CD4-positive, alpha-beta T cell treated with Interleukin-4 for 1 hour (primary cell): ENCODE data around the gene HSD17B14.
"Not testable (repeated sequence)": the region's sequence is repeated elsewhere in the genome, so short reads cannot be mapped to it uniquely, and the experiment has no call there.

Experiments used
- DNase-seq, 2 donors: peaks; one replicate each; pipeline ENCODE4 v3.0.0-alpha.2; 2020 to 2022

Gene HSD17B14

DNA sequence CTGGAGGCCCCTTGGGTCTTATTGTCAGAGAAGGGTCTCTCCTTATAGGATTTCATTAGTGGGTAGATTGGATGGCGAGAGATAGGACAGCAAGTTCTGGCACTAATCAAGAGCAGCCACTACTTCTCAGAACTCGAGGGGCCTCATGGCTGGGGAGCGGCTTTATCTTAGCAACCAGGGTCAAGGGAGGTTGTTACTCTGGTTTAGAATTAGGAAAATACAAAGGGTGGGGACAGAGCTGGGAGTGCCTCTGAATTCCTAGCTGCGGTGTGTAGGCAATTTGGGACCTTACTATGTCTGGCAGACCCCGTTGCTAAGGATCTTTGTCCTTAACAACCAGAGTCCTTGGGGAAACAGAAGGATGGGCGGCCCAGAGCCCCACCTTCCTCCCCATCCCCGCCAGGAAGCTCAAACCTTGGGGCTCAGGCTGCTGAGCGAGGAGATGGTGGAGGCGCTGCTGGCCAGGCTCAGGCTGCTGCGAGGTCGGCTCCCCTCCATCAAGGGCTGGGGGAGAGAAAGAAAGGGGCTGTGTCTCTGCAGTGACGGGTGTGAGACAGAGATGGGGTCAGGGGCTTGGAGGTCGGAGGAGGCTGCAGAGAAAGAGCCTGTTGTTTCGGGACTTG lies 30.9 kb upstream of the HSD17B14 start:
- DNase-seq = no peak

GRCh38 chr19:48866692-48867091 lies 30.4 kb upstream of the HSD17B14 start:
- DNase-seq = no peak

- no peak for DNase-seq
Observed at GRCh38 chr19:48862827-48863226, 26.5 kb upstream of the HSD17B14 start.

DNA sequence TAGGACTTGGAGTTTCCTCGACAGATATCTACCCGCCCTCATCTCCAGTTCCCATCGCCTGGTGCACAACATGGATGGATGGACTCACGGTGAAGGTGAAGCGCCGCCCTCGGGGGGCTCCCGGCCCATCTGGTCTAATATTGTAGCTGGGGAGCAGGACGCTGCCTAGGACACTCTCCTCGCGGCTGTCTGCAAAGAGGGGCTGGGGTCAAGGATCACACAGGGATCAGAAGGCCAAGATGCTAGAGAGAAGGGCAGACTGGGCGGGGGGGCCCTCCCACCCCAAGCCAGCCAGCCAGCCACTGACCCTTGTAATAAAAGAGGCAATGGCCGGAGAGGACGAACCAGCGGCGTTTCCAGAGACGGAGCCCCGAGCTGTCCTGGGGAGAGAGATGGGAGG lies 25.0 kb upstream of the HSD17B14 start:
- no peak for DNase-seq

DNA sequence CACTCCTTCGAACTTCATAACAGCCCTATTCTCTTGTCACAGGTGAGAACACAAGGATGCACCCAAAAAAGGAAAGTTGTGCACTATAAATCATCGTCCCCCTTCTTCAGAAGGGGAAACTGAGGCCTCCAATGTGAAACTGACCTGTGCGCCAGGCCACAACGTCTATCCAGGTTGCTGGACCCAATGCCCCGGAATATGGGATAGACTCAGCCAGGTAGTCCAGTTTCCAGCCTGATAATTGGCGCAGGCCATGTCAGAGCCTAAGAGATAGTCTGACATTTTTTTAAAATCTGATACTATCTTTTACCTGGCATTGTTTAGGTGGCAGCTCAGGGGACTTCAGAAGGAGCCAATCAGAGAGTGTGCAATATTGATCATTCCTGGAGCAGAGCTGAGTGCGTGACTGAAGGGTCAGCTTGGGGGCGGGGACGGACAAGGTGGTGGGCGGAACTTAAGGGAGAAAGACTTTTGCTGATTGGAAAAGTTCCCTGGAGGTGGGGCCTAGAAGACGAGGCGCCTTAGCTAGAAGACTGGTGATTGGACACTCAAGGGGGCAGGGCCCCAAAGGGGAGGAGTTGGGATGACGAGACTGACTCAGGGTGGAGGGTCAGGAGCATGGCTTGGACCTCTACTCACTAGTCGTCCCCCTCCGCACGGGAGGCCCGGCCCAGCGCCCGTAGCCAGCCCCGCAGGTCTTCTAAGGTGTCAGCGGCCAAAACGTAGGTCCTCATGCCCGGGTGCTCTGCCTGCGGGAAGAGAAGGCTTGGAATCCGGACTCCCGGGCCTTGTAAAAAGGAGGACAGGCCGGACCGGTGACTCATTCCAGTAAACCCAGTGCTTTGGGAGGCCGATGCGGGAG lies 23.7 kb upstream of the HSD17B14 start:
- peak; percentile 26 to 57 for DNase-seq

- peak; percentile 89 to 90 for DNase-seq
Observed at GRCh38 chr19:48858984-48859710, 22.9 kb upstream of the HSD17B14 start.

- no peak for DNase-seq
Observed at GRCh38 chr19:48856921-48857320, 20.6 kb upstream of the HSD17B14 start.

DNA sequence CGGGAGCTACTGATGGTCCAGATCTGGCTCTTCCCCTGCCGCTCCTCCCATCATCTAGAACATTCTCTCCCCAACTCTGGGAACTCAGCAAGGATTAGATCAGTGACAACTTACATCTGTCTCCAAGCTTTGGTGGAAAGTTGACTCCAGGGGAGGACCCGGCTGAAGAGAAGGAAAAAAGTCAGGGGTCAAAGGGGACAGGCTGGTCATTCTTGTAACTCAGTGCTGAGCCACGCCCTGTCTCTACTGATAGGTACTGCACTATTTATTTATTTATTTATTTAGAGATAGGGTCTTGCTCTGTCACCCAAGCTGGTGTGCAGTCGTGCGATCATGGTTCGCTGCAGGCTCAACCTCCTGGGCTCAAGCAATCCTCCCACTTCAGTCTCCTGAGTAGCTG lies 17.8 kb upstream of the HSD17B14 start:
- DNase-seq = no peak

DNA sequence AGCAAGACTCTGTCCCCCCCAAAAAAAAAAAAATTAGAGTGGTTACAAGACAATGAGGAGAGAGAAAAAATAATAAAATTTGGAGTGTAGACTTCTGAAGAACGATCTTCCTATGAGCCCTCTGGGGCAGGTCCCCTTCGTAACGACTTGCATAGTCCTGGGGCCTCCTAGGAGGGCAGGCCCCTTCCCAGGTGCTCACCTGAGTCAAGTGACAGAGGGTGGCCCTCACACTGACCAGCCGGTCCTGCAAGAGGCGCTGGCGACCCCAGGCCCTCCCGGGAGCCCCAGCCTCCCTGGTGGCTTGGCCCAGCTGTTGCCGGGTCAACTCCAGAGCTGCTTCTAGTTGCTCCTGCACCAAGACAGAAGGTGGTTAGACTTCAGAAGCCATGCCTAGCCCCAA lies 17.2 kb upstream of the HSD17B14 start:
- no peak for DNase-seq

DNA sequence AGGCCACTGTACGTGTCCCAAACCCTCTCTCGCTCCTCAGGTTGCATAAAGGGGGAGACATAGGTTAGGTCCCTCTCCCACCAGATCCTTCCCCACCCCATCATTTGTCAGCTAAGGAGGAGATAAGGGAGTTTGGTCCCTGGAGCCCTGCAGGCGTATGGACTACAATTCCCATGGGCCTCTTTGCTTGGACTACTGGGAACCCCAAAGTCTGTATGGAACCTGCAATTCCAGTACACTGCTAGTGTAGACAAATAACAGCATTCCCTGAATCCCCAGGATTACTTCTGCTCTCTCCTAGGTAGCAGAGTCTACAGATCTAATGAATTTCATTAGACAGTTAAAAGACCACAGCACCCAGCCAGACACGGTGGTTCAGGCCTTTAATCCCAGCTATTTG lies 16.0 kb upstream of the HSD17B14 start:
- no peak for DNase-seq

GRCh38 chr19:48846659-48847058 lies 10.4 kb upstream of the HSD17B14 start:
- not testable (repeated sequence) for DNase-seq

DNA sequence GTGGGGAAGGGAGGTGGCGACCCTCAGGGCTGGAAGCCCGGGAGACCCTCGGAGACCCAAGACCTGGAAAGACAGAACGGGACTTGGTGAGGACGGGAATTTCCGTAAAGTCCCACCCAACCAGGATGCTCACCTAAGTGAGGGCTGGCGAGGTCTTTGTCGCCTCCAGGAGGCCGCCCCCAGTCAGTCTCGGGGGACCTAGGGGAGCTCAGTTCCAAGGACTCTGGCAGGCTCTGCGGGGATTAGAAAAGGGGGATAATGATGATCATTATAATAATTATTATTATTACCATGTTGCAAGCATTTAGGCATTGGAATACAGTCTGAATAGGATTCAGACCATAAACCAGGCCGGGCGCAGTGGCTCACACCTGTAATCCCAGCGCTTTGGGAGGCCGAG lies 9.1 kb upstream of the HSD17B14 start:
- DNase-seq = no peak

DNA sequence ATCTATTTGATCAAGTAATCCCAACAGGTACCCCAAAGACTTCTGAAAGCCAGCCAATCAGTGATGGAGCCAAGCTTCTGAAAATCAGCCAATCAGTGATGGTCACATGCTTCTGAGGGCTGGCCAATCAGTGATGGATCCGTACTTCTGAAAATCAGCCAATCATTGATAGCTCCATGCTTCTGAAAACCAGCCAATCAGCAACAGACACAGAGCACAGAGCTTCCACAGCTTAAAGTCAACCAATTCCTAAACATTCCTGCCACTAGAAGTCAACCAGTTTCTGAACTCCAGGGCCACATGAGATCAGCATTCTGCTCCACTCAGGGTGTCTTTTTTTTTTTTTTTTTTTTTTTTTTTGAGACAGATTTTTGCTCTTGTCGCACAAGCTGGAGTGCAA lies 8.2 kb upstream of the HSD17B14 start:
- DNase-seq = no peak

DNA sequence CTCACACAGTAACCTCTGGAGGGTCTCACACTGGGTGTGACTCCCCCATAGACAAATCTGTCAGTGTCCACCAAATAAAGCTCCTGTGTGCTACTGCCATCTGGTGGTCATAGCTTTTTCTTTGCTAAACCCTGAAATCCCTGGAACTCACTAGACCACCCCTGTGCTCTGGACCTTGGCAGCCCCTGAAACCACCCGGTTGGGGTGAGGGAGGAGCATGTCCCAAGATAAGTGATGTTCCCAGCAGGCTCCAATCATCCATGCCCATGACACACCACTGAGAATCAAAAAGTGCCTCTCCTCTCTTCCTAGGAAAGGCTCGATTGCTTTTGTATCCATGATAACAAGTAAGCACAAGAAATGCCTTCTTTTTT lies 6.5 kb upstream of the HSD17B14 start:
- peak; percentile 50 to 68 for DNase-seq

DNA sequence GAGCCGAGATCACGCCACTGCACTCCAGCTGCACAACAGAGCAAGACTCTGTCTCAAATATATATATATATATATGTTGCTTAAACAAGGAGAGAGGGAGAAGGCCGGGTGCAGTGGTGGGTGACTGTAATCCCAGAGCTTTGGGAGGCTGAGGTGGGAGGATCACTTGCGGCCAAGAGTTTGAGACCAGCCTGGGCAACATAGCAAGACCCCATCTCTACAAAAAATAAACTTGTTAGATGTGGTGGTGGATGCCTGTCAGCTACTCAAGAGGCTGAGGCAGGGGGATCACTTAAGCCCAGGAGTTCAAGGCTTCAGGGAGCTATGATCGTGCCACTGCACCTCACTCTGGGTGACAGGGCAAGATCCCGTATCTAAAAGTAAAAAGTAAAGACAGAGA lies 5.3 kb upstream of the HSD17B14 start:
- no peak for DNase-seq

GRCh38 chr19:48841047-48841446 lies 4.8 kb upstream of the HSD17B14 start:
- no peak for DNase-seq

DNA sequence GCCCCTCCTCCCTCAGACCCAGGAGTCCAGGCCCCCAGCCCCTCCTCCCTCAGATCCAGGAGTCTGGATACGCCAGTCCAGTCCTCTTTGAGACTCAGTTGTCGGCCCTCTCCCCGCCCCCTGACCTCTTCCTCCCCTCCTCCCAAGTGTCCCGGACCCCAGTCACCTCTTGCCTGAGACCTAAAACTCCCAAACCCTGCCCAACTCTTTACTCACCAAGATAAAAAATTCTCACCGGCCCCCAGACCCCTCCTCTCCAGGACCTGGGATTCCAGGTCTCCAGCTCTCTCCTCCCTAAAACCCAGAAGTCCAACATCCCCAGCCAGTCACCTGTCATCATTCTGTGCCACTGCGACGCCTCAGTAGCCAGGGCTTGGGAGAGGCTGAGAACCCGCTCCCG lies 1.4 kb upstream of the HSD17B14 start:
- DNase-seq = no peak

DNA sequence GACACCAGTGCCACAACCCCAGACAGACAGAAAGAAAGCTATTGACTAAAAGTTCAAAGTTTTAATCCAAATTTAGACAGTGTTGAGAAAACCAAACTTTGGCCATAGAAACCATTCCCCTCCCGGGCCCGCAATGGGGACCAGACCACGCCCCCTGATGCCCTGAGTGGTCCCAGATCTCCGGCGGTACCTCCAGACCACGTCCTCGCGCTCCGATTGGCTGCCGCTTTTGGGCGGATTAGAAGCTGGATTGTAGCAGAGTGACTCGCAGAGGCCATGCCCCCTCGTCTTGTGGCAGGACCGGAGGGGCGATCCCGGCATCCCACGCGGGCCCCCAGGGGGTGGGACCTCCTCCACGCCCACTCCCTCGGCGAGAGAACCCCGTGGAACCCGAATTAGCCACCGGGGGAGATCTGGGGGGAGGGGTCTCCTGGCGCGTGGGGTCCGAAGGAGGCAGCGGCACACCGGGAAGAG lies 797 bp upstream of the HSD17B14 start:
- peak; percentile 85 to 89 for DNase-seq

- peak; percentile 93 for DNase-seq
Observed at GRCh38 chr19:48835734-48836088, 580 bp downstream of the HSD17B14 start.

- DNase-seq = no peak
Observed at GRCh38 chr19:48833977-48834376, 2.3 kb downstream of the HSD17B14 start.

GRCh38 chr19:48833049-48833448 lies 3.2 kb downstream of the HSD17B14 start:
- no peak for DNase-seq

GRCh38 chr19:48830965-48831364 lies 5.3 kb downstream of the HSD17B14 start:
- DNase-seq = no peak

GRCh38 chr19:48830088-48830487 lies 6.2 kb downstream of the HSD17B14 start:
- DNase-seq = no peak

- DNase-seq = no peak
Observed at GRCh38 chr19:48826606-48827020, 9.7 kb downstream of the HSD17B14 start.
